Measurements from ENCODE around the gene FOXP1.

Gene FOXP1

DNA sequence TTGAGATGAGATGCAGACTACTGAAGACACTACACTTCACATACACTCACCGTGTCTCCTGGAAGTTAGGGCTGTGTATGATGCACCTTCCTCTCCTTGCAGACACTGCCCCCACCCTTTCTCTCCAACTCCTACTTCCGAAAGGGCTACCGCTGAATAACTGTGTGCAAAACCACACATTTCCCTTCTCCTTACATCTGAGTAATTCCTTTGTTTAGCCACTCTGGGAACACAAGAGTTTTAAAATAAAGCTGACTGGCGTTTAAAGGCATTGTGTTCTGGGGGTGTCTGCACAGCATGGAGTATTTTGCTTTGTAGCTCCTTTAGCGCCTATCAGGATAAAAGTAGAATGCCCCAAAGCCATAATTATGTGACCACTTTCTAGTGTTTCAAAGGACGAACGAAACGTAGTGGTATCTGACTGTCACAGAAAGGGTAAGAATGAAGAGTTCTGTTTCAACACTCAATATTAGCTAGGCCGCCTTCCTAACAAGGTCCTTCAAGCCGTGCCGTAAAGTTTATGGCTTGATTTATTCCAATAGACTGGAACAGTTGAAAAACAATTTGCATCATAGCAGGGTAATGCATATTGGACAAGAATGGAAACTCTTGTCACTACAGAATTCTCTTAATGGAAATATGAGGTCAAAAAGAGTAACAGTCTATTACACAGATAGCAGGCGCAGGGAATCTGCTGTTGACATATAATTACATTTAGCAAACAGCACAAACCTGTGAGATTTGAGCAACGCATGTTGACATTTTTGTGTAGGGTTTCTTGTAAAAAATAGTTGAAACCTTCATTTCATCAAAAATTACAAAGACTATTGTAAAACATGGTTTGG, 619.9 kb downstream of the FOXP1 start:
- peaks cover 4% of the 10 kb centered on the region for H3K4me1 ChIP-seq (ENCODE audit: control insufficient read depth, insufficient read depth, low read length)
- no peaks in the 10 kb centered on the region for H3K9me3 ChIP-seq (ENCODE audit: control insufficient read depth in 2 of 2, low read length in 2 of 2)
- no peak overlapping the region for H3K4me3 ChIP-seq (ENCODE audit: low read length in 2 of 2)
- H3K9ac ChIP-seq (ENCODE audit: low read length in 2 of 2) = no peak overlapping the region
- H3K27ac ChIP-seq (ENCODE audit: low read length) = no peak overlapping the region
- H3K36me3 ChIP-seq (ENCODE audit: control insufficient read depth in 2 of 2, insufficient read depth in 2 of 2, low read length in 2 of 2) = peaks cover 44 to 49% of the 10 kb centered on the region in 2 donors
- H3K27me3 ChIP-seq (ENCODE audit: control insufficient read depth in 1 of 2, insufficient read depth in 2 of 2, low read length in 2 of 2) = no peaks in the 10 kb centered on the region

DNA sequence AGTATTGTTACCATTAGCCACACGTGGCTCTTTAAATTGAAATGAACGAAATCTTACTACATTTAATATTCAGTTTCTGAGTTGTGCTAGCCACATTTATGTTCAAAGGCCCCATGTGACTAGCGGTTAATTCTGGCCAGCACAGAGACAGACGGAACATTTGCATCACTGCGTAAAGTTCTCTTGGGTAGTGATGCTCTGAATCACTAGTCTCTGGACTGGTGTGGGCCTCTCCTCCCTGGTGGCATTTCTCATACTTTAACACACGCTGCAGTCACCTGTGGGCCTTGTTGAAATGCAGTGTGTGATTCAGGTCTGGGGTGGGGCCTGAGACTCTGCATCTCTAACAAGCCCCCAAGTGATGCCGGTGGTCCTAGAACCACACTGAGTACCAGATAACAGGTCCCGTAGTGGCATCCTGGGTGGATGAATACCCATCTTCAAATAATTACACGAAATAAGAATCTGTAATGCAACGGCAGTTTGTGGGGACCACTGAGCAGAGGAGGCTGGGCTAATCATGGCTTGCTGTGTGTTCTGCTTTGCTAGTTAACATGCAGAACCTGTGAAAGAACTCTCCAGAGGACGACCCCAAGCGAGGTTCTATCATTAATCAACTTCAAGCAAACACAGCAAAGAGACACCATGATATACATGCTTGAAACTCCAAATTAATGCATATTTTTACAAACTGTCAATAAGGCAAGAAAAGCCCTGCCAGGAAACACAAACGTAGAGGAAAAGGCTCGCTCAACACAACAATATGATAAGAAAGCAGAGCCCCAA, 623.8 kb downstream of the FOXP1 start:
- Histone ChIP-seq H3K27ac (ENCODE audit: low read length) (no peak overlapping the region), H3K9ac (ENCODE audit: low read length in 2 of 2) (no peak overlapping the region), H3K4me1 (ENCODE audit: control insufficient read depth, insufficient read depth, low read length) (peaks cover 4% of the 10 kb centered on the region), H3K36me3 (ENCODE audit: control insufficient read depth in 2 of 2, insufficient read depth in 2 of 2, low read length in 2 of 2) (peaks cover 33 to 34% of the 10 kb centered on the region in 2 donors), H3K9me3 (ENCODE audit: control insufficient read depth in 2 of 2, low read length in 2 of 2) (no peaks in the 10 kb centered on the region), H3K4me3 (ENCODE audit: low read length in 2 of 2) (no peak overlapping the region), H3K27me3 (ENCODE audit: control insufficient read depth in 1 of 2, insufficient read depth in 2 of 2, low read length in 2 of 2) (no peaks in the 10 kb centered on the region)

DNA sequence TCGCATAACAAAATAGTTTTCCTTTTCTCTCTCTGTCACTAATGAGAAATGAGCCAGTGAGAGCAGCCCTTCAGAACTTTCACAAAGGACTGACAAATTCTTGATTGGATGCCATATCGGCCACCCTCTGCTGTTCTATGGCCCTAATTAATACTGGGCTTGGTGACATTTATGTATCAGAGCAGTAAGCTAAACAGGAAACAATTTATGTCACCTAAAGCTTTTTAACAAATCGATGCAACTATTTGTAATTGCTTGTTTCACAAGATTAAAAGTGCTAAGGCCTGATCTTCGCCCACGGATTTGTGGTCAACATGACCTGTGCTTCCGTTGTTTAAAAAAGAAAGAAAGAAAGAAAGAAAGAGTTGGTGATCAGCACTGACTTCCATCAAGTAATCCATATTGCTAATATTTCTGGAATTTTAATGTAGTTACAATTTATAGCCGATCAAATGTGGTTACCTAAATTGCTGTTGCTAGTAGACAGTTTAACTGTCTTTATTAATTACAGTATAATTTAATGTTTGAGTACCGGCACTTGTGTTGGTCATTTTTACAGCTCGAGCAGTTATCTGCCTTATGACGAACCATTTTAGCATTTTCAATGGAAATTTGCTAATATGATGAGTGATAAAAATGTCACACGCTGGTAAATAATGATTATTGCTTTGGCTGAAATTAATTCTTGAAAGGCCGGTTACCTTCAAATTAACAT, 631.3 kb downstream of the FOXP1 start:
- Histone ChIP-seq H3K36me3 (ENCODE audit: control insufficient read depth in 2 of 2, insufficient read depth in 2 of 2, low read length in 2 of 2) (no peaks in the 10 kb centered on the region), H3K9ac (ENCODE audit: low read length in 2 of 2) (no peak overlapping the region), H3K27ac (ENCODE audit: low read length) (no peak overlapping the region), H3K4me3 (ENCODE audit: low read length in 2 of 2) (no peak overlapping the region), H3K4me1 (ENCODE audit: control insufficient read depth, insufficient read depth, low read length) (peaks cover 4% of the 10 kb centered on the region), H3K27me3 (ENCODE audit: control insufficient read depth in 1 of 2, insufficient read depth in 2 of 2, low read length in 2 of 2) (no peaks in the 10 kb centered on the region), H3K9me3 (ENCODE audit: control insufficient read depth in 2 of 2, low read length in 2 of 2) (no peaks in the 10 kb centered on the region)

DNA sequence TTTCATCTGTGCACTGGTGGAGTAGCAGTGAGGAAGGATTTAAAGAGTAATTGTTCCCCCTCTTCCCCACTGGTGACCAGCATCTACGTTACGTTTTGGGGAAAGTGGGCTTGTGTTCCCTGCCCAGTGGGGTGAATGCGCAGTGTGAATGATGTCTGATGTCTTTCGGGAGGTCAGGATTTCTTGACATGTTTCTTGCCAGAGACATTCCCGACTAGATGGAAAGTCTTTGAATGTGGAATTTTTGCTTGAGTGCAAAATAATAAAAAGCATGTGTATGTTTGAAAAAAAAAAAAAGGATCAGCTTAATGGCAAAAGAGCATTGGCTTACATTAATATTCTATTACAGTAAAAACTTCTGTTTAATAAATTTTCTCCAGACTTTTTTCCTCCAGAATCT, 632.2 kb downstream of the FOXP1 start:
- no peaks in the 10 kb centered on the region for H3K27me3 ChIP-seq (ENCODE audit: control insufficient read depth in 1 of 2, insufficient read depth in 2 of 2, low read length in 2 of 2)
- H3K36me3 ChIP-seq (ENCODE audit: control insufficient read depth in 2 of 2, insufficient read depth in 2 of 2, low read length in 2 of 2) = no peaks in the 10 kb centered on the region
- H3K4me1 ChIP-seq (ENCODE audit: control insufficient read depth, insufficient read depth, low read length) = peaks cover 2% of the 10 kb centered on the region
- no peak overlapping the region for H3K27ac ChIP-seq (ENCODE audit: low read length)
- H3K9me3 ChIP-seq (ENCODE audit: control insufficient read depth in 2 of 2, low read length in 2 of 2) = no peaks in the 10 kb centered on the region
- H3K9ac ChIP-seq (ENCODE audit: low read length in 2 of 2) = no peak overlapping the region
- H3K4me3 ChIP-seq (ENCODE audit: low read length in 2 of 2) = no peak overlapping the region

DNA sequence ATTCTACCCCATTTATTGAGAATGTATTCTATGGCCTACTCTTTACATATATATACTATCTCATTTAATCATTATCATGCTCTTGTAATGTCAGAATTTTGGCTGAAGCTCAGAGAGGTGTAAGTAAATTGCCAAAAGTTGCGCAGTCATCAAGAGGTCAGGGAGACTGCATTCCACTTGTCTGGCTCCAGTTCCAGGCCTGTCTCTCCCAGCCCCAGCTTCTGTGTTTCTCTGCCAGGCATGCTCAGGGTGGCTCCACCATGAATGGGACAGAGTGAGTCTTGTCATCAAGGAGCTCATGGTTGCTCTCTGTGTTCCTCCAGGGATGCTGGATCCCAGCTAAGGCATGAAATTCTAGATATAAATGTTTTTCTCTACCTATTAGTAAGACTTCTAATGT, 635.9 kb downstream of the FOXP1 start:
- H3K4me3 ChIP-seq (ENCODE audit: low read length in 2 of 2) = no peak overlapping the region
- no peaks in the 10 kb centered on the region for H3K36me3 ChIP-seq (ENCODE audit: control insufficient read depth in 2 of 2, insufficient read depth in 2 of 2, low read length in 2 of 2)
- no peak overlapping the region for H3K27ac ChIP-seq (ENCODE audit: low read length)
- H3K9ac ChIP-seq (ENCODE audit: low read length in 2 of 2) = no peak overlapping the region
- no peaks in the 10 kb centered on the region for H3K4me1 ChIP-seq (ENCODE audit: control insufficient read depth, insufficient read depth, low read length)
- no peaks in the 10 kb centered on the region for H3K27me3 ChIP-seq (ENCODE audit: control insufficient read depth in 1 of 2, insufficient read depth in 2 of 2, low read length in 2 of 2)
- no peaks in the 10 kb centered on the region for H3K9me3 ChIP-seq (ENCODE audit: control insufficient read depth in 2 of 2, low read length in 2 of 2)

- no peaks in the 10 kb centered on the region for H3K4me1 ChIP-seq (ENCODE audit: control insufficient read depth, insufficient read depth, low read length)
- no peaks in the 10 kb centered on the region for H3K9me3 ChIP-seq (ENCODE audit: control insufficient read depth in 2 of 2, low read length in 2 of 2)
- no peaks in the 10 kb centered on the region for H3K36me3 ChIP-seq (ENCODE audit: control insufficient read depth in 2 of 2, insufficient read depth in 2 of 2, low read length in 2 of 2)
- no peak overlapping the region for H3K9ac ChIP-seq (ENCODE audit: low read length in 2 of 2)
- no peak overlapping the region for H3K27ac ChIP-seq (ENCODE audit: low read length)
- no peak overlapping the region for H3K4me3 ChIP-seq (ENCODE audit: low read length in 2 of 2)
- no peaks in the 10 kb centered on the region for H3K27me3 ChIP-seq (ENCODE audit: control insufficient read depth in 1 of 2, insufficient read depth in 2 of 2, low read length in 2 of 2)
These were observed 639.6 kb downstream of the FOXP1 start for GRCh38 chr3:70943886-70944285.

DNA sequence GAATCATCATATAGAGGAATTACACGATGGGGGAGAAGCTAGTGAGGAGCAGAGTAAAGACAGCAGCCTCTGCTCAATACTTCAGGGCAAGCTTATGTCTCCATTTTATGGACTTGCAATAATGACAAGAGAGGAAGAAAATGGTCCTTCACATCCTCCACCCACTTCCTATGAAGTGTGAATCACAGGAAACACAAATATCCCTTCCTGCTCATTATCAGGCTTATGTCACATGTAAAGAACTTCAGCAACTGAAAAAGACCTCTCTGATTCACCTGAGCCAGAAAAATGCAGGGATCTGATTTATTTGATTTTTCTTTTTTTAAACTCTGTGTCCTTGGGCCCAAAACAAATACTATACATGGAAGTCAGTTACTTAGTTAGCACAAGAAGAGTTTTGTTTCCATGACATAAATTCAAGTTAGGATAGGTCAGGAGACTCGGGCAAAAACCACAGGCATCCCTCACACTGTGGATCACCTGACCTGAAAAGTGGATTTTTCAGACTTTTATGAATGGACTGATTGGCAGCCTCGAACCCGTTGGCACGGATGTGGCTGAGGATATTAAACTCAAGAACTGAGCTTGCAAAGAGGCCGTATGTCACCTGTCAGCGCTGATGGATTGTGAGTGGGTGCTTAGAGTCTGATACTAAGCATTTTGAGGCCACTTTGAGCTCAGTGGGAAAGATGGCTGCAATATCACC, 650.3 kb downstream of the FOXP1 start:
- Histone ChIP-seq H3K27ac (ENCODE audit: low read length) (no peak overlapping the region), H3K9me3 (ENCODE audit: control insufficient read depth in 2 of 2, low read length in 2 of 2) (no peaks in the 10 kb centered on the region), H3K9ac (ENCODE audit: low read length in 2 of 2) (no peak overlapping the region)

DNA sequence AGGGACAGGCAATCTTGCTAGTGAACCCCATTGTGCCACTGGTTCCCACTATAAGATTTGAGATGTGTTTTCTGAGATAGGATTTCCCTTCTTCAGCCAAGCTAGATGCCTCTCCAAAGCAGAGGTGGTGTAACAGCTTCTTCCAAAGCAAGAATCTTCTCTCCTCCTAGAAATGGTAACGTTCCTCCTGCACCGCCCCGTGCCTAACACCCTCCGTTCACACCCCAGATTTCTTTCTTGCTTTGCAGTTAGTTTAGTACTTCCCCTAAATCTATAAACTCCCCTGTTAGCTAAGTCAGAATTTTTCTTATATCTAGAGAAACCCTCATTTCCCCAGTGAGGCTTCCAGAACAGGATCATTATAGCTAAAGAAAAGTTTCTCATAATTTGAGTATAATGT, 653.5 kb downstream of the FOXP1 start:
- no peak overlapping the region for H3K4me3 ChIP-seq (ENCODE audit: low read length in 2 of 2)
- H3K9ac ChIP-seq (ENCODE audit: low read length in 2 of 2) = no peak overlapping the region

More for the DNA sequence above, 650.3 kb downstream of the FOXP1 start:
- no peak overlapping the region for H3K4me3 ChIP-seq (ENCODE audit: low read length in 2 of 2)
- H3K4me1 ChIP-seq (ENCODE audit: control insufficient read depth, insufficient read depth, low read length) = no peaks in the 10 kb centered on the region
- H3K36me3 ChIP-seq (ENCODE audit: control insufficient read depth in 2 of 2, insufficient read depth in 2 of 2, low read length in 2 of 2) = no peaks in the 10 kb centered on the region
- H3K27me3 ChIP-seq (ENCODE audit: control insufficient read depth in 1 of 2, insufficient read depth in 2 of 2, low read length in 2 of 2) = no peaks in the 10 kb centered on the region

GRCh38 chr3:70927239-70927638, 656.3 kb downstream of the FOXP1 start:
- H3K27ac ChIP-seq (ENCODE audit: low read length) = no peak overlapping the region
- no peak overlapping the region for H3K9ac ChIP-seq (ENCODE audit: low read length in 2 of 2)
- no peaks in the 10 kb centered on the region for H3K36me3 ChIP-seq (ENCODE audit: control insufficient read depth in 2 of 2, insufficient read depth in 2 of 2, low read length in 2 of 2)
- H3K4me3 ChIP-seq (ENCODE audit: low read length in 2 of 2) = no peak overlapping the region
- no peaks in the 10 kb centered on the region for H3K27me3 ChIP-seq (ENCODE audit: control insufficient read depth in 1 of 2, insufficient read depth in 2 of 2, low read length in 2 of 2)
- H3K4me1 ChIP-seq (ENCODE audit: control insufficient read depth, insufficient read depth, low read length) = no peaks in the 10 kb centered on the region
- H3K9me3 ChIP-seq (ENCODE audit: control insufficient read depth in 2 of 2, low read length in 2 of 2) = no peaks in the 10 kb centered on the region

More for the DNA sequence above, 653.5 kb downstream of the FOXP1 start:
- no peaks in the 10 kb centered on the region for H3K27me3 ChIP-seq (ENCODE audit: control insufficient read depth in 1 of 2, insufficient read depth in 2 of 2, low read length in 2 of 2)
- no peaks in the 10 kb centered on the region for H3K9me3 ChIP-seq (ENCODE audit: control insufficient read depth in 2 of 2, low read length in 2 of 2)
- no peak overlapping the region for H3K27ac ChIP-seq (ENCODE audit: low read length)
- H3K36me3 ChIP-seq (ENCODE audit: control insufficient read depth in 2 of 2, insufficient read depth in 2 of 2, low read length in 2 of 2) = no peaks in the 10 kb centered on the region
- no peaks in the 10 kb centered on the region for H3K4me1 ChIP-seq (ENCODE audit: control insufficient read depth, insufficient read depth, low read length)

GRCh38 chr3:70926835-70927234, 656.7 kb downstream of the FOXP1 start:
- no peak overlapping the region for H3K9ac ChIP-seq (ENCODE audit: low read length in 2 of 2)
- H3K36me3 ChIP-seq (ENCODE audit: control insufficient read depth in 2 of 2, insufficient read depth in 2 of 2, low read length in 2 of 2) = no peaks in the 10 kb centered on the region
- H3K27ac ChIP-seq (ENCODE audit: low read length) = no peak overlapping the region
- no peaks in the 10 kb centered on the region for H3K27me3 ChIP-seq (ENCODE audit: control insufficient read depth in 1 of 2, insufficient read depth in 2 of 2, low read length in 2 of 2)
- no peak overlapping the region for H3K4me3 ChIP-seq (ENCODE audit: low read length in 2 of 2)
- H3K4me1 ChIP-seq (ENCODE audit: control insufficient read depth, insufficient read depth, low read length) = no peaks in the 10 kb centered on the region
- no peaks in the 10 kb centered on the region for H3K9me3 ChIP-seq (ENCODE audit: control insufficient read depth in 2 of 2, low read length in 2 of 2)

Measured in stomach smooth muscle (tissue), 2 donors.